GM19351 (cell line): Measurements from ENCODE around the gene HABP4.
A peak's percentile ranks its signal among the peaks of the same experiment; 100 is the strongest.

Experiments used
- ATAC-seq: cut with Tn5 transposase; IDR thresholded peaks from one replicate; pipeline ENCODE4 v1.9.1; 2021; ENCODE audit warnings: mild to moderate bottlenecking, moderate library complexity; ENCODE audit not compliant: unreplicated experiment

Gene HABP4

GRCh38 chr9:96449845-96450612 is at the start of gene HABP4:
TSS of gene HABP4 (plus strand) at chr9:96450169. CDS start at chr9:96450280, 111 bp downstream.
- ATAC-seq: peak; percentile 87

GRCh38 chr9:96408409-96409280 is 41.3 kb upstream of the HABP4 start:
- no peak for ATAC-seq

DNA sequence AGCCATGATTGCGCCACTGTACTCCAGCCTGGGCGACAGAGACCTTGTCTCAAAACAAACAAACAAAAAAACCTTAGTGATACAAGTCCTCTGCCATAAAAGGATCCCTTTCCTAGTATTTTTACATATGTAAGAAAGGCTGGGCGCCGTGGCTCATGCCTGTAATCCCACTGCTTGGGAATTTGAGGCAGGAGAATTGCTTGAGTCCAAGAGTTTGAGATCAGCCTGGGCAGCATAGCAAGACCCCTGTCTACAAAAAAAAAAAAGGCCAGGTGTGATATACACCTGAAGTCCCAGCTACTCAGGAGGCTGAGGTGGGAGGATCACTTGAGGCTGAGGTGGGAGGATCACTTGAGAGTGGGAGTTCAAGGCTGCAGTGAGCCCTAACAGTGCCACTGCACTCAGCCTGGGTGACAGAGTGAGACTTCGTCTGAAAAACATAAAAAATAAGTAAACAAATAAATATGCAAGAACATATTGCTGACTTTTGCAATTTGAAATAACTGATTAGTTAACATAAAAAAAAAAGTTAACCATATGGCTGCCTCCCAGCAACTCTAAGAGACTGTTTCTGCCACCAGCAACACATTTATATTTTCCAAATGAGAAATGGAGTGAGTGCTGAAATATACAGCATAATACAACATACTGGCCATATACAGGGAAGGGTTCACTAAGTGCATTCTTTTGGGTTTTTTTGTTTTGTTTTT is 38.7 kb upstream of the HABP4 start:
- ATAC-seq: no peak

GRCh38 chr9:96412174-96412913 is 37.6 kb upstream of the HABP4 start:
- ATAC-seq: no peak

- ATAC-seq: peak; percentile 27
These were observed 36.4 kb upstream of the HABP4 start for GRCh38 chr9:96413302-96414221.

DNA sequence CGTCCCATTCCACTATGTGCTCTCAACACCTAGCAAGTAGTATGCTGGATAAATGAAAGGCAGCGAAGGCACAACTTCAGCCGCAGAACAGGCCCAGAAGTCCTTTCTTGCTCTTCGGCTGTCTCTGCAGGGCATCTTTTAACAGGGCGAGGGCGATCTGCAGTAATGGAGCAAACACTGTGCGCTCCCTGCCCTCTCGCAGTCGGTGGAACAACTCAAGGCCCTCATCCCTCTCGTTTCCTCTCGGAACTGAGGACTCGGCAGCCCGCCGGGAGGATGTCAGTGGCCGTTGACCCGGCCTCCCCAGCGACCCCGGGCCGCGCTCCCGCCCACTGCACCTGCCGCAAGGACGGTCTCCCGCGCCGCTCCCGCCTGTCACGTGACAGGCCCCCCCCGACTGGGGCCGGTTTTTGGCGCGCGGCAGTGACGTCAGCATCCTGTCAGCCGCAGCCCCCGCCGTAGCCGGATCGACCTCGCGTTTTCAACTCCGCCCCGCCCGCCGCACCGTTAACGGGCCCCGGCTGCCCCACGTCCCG is 32.9 kb upstream of the HABP4 start:
- no peak for ATAC-seq

GRCh38 chr9:96417661-96418082 is 32.3 kb upstream of the HABP4 start:
- no peak for ATAC-seq

DNA sequence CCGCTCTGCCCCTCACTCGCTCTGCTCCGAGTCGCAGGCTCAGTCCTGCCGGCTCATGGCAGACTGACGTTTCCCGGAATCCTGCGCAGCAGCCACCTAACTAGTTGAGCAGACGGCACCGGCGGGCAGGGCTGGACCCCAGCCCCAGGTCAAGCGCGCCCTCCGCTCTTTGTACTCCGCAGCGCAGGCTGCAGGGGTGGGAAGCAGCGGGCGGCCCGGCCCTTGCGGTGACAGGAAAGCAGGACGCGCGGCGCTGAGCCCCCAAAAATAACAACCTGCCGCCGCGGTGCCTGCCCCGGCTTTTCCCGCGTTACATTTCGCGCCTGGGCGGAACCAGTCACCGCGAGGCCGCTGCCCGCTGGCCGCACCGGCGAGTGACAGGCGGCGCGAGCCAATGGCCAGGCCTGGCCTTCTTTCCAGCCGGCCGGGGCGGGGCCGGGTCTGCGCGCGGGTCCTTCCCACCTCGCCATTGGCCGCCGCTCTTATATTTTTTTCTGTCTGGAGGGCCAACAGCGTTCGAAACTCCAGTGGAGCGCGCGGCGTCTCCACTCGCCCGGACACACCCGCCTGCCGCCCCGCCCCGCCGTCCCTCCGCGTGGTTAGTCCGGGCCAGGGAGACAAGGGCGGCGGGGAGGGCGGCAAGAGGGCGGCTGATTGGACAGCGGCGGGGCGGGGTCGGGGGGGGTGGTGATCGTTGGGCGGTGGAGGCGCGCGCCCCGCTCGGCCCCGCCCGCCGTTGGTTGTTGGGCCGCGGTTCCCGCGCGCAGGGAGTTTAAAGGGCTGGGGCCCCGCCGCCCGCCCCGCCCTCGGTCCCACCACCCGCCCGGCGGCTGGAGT is 31.7 kb upstream of the HABP4 start, which contains the start of gene ZNF367:
ZNF367 (minus strand) TSS at position 288 of the 837 bp plus-strand sequence. CDS start 338 bp downstream, outside the sequence.
- ATAC-seq: peak; percentile 71

DNA sequence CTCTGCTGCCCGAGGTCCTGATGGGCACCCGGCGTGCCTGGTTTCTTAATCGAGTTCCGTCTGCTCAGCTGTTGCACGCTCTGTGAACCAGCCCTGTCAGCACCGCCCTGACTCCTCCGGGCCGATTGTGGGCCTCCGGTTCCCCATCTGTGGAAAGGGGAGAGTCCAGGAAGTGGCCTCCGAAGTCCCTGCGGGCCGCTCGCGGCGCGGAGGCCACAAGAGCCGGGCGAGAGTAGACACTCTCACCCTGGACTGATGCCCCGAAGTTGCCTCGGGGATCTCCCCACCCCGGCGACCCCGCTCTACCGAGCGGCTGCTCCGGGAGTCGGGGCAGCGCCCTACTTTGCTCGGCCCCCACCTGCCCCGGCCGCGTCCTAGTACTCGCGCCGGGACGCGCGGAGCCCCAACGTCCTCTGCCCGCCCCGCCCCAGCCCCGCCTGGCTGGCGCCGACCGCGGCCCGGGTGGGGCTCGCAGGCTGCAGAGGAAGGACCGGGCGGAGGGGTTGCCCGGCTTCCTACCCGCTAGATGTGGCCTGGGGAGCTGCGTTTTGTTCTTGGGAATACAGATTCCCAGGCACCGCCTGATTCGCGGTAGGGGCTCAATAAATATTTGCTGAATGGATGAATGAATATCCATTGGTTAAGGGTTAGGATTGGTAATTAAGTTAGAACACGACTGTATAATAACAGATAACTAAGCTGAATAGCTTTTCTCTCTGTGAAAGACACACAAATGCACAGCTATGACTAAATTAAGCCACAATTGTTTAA is 30.9 kb upstream of the HABP4 start:
- ATAC-seq: peak; percentile 35

DNA sequence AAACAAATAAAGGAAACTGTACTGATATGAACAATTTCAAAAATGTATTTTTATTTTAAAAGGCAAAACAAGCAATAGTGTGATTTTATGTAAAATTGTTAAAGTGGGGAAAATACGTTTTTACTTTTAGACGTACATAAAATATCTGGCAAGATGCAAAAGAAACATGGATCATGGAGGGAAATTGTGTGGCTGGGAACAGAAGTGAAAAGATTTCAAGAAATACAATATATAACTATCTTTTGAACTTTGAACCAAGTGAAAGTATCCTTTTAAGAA is 30.3 kb upstream of the HABP4 start:
- ATAC-seq: no peak

- ATAC-seq: no peak
These were observed 29.3 kb upstream of the HABP4 start for GRCh38 chr9:96420468-96421219.

GRCh38 chr9:96423322-96423984 is 26.5 kb upstream of the HABP4 start:
- ATAC-seq: no peak

- no peak for ATAC-seq
These were observed 26.0 kb upstream of the HABP4 start for GRCh38 chr9:96423985-96424336.

- ATAC-seq: no peak
These were observed 24.3 kb upstream of the HABP4 start for GRCh38 chr9:96425500-96426169.

GRCh38 chr9:96429732-96430131 is 20.2 kb upstream of the HABP4 start:
- no peak for ATAC-seq

- no peak for ATAC-seq
These were observed 19.6 kb upstream of the HABP4 start for GRCh38 chr9:96430377-96430776.
